Measurements from ENCODE around the gene FRMD4B.

DNA sequence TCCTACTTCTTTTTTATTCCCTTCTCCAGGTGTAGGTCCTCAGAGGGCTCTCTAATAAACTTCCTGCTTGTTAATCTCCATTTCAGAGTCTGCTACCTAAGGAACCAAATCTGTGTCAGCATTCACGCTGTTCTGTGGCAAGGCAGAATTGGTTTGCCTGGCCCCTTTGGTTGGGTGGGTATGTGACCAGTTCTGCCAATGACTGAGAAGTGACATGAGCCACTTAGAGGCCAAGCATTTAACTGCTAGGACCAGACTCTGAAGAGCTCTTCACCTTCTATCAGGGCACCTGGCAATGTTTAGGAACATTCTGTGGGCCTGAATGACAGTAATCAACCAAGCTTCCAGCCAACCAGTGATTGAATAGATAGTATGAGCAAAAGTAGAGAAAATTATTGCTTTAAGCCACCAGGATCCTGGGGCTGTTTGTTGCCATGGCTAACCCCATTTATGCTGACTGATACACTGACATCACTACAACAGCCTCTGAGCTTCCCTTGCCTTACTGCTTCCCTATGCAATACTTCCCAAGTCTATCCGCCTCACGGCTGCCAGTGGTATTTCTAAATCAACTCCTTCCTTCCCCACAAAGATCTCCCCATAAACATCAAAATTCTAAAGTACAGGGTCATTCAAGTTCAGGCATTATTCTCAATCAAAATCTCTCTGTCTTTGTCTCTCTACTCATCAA lies 7.6 kb downstream of the FRMD4B start:
- TF ChIP-seq, protein P1, sequence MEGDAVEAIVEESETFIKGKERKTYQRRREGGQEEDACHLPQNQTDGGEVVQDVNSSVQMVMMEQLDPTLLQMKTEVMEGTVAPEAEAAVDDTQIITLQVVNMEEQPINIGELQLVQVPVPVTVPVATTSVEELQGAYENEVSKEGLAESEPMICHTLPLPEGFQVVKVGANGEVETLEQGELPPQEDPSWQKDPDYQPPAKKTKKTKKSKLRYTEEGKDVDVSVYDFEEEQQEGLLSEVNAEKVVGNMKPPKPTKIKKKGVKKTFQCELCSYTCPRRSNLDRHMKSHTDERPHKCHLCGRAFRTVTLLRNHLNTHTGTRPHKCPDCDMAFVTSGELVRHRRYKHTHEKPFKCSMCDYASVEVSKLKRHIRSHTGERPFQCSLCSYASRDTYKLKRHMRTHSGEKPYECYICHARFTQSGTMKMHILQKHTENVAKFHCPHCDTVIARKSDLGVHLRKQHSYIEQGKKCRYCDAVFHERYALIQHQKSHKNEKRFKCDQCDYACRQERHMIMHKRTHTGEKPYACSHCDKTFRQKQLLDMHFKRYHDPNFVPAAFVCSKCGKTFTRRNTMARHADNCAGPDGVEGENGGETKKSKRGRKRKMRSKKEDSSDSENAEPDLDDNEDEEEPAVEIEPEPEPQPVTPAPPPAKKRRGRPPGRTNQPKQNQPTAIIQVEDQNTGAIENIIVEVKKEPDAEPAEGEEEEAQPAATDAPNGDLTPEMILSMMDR (IDR thresholded peaks at IDR 0.05) = no peak
- TF ChIP-seq REST (IDR thresholded peaks at IDR 0.05; ENCODE audit: insufficient read depth in 1 of 2, low read depth in 2 of 2, low read length in 1 of 2) (no peak), POLR2AphosphoS5 (IDR thresholded peaks at IDR 0.05; ENCODE audit: low read depth, low read length) (no peak), SIN3A (IDR thresholded peaks at IDR 0.05; ENCODE audit: borderline replicate concordance, insufficient read depth, low read depth, low read length) (no peak), TCF7L2 (IDR thresholded peaks at IDR 0.05; ENCODE audit: low read depth, low read length) (no peak)
